IMR-90 (cell line): ENCODE results near the gene PPARD.

Experiments
- RFX5 ChIP-seq: IDR thresholded peaks from 2 replicates; pipeline ENCODE4 v1.8.0; 2012; ENCODE audit warnings: low read depth, mild to moderate bottlenecking, low read length, moderate library complexity
- TF ChIP-seq, protein P1 (sequence below): conservative IDR thresholded peaks from 2 replicates; pipeline ENCODE4 v1.5.1; 2012; ENCODE audit warnings: mild to moderate bottlenecking, low read depth, low read length, improper control_type of control experiment

DNA sequence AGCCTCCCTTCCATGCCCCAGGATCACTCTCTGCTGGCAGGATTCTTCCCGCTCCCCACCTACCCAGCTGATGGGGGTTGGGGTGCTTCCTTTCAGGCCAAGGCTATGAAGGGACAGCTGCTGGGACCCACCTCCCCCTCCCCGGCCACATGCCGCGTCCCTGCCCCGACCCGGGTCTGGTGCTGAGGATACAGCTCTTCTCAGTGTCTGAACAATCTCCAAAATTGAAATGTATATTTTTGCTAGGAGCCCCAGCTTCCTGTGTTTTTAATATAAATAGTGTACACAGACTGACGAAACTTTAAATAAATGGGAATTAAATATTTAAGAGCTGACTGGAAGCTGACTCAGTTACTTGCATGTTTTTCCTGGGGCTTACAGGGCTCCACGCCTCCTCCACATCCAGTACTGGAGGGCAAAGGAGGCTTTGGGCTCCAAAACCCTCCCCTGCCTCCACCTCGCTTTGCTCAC lies 85.5 kb downstream of the PPARD start:
- TF ChIP-seq, protein P1, sequence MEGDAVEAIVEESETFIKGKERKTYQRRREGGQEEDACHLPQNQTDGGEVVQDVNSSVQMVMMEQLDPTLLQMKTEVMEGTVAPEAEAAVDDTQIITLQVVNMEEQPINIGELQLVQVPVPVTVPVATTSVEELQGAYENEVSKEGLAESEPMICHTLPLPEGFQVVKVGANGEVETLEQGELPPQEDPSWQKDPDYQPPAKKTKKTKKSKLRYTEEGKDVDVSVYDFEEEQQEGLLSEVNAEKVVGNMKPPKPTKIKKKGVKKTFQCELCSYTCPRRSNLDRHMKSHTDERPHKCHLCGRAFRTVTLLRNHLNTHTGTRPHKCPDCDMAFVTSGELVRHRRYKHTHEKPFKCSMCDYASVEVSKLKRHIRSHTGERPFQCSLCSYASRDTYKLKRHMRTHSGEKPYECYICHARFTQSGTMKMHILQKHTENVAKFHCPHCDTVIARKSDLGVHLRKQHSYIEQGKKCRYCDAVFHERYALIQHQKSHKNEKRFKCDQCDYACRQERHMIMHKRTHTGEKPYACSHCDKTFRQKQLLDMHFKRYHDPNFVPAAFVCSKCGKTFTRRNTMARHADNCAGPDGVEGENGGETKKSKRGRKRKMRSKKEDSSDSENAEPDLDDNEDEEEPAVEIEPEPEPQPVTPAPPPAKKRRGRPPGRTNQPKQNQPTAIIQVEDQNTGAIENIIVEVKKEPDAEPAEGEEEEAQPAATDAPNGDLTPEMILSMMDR, result no peak
- no peak for TF ChIP-seq RFX5
